Fibroblast of upper back skin (primary cell): ENCODE results near the gene KIF26A.

Source experiments
- DNase-seq: peaks from one replicate; pipeline ENCODE4 v3.0.0-alpha.2; 2013

Gene KIF26A

GRCh38 chr14:104212206-104213095 is 74.1 kb downstream of the KIF26A start:
- no peak for DNase-seq

- DNase-seq = no peak
Observed at GRCh38 chr14:104213301-104214034, 75.1 kb downstream of the KIF26A start.

GRCh38 chr14:104214431-104215218 is 76.2 kb downstream of the KIF26A start:
- no peak for DNase-seq

DNA sequence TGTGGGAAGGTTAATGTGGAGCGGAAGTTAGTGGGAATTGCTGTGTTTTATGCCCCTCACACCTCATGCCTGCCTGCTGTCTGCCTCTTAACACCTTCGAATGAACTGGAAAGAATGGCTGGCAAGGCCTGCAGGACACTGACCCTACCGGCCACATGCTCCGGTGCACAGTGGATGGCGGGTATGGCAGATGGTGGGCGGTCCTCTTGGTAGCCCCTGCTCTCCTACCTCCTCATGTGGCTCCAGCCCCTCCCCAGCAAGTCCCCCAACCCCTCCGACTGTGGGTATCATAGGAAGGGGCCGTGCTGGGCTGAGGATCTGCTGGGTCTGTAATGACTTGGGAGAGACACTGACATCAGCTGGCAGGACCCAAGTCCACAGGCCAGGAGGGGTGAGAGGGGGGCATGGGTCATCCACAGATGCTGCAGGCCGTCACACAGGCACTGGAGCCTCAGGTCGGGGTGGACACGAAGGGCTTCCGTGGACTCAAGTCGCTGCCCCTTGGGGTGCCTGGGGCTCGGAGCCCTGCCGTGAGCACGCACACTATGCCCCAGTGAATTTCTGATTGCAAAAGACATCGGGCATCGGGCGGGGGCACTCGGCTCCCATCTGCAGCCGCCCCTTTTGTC is 77.4 kb downstream of the KIF26A start:
- DNase-seq = no peak

DNA sequence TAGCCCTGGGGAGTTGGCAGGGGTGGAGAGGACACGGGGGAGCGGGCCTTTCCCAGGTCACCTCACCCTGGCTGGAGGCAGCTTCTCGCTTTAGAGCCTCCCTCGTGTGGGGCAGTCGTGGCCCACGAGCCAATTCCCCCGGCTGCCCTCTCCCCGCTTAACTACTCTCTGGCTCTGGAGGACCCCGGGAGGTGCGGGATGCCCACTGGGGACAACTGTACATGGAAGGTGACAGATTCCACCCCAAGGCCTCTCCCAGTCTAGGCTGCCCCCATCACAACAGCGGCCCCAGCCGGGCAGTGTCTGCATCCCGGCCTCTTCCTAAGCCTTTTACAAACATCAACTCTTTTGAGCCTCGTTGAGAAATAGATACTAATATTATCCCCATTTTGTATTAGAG is 78.1 kb downstream of the KIF26A start:
- no peak for DNase-seq

DNA sequence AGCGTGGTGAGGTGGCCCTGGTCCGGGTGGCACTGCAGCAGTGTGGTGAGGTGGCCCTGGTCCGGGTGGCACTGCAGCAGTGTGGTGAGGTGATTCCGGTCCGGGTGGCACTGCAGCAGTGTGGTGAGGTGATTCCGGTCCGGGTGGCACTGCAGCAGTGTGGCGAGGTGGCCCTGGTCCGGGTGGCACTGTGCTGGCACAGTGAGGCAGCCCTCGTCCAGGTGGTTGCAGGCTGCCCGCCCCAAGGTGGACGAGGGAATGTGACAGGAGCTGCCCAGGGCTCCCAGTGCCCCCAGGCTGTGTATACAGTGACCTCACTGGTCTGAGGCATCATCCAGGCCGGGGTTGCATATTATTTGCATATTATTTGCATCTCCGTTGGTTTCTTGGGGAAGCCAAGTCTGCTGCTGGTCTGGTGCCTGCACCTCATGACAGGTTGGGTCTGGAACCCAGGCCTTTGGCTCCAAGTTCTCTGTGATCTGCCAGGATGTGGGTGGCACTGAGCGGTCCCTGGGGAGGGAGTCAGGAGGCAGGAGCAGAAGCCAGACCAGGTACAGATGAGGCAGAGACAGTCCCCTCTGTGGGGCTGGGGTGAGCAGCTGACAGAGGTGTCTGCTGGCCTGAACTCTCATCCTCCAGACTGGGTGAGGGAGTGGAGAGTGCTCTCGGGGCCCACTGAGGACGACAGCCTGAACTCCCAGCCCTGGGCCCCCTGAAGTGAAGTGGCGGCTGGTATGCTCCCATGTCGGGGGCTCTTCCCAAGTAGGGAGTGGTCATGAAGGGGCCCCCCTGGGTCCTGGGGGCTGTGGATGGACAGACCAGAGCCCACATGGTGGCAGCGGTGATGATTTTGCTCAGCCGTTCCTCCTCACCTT is 79.3 kb downstream of the KIF26A start:
- DNase-seq = no peak

DNA sequence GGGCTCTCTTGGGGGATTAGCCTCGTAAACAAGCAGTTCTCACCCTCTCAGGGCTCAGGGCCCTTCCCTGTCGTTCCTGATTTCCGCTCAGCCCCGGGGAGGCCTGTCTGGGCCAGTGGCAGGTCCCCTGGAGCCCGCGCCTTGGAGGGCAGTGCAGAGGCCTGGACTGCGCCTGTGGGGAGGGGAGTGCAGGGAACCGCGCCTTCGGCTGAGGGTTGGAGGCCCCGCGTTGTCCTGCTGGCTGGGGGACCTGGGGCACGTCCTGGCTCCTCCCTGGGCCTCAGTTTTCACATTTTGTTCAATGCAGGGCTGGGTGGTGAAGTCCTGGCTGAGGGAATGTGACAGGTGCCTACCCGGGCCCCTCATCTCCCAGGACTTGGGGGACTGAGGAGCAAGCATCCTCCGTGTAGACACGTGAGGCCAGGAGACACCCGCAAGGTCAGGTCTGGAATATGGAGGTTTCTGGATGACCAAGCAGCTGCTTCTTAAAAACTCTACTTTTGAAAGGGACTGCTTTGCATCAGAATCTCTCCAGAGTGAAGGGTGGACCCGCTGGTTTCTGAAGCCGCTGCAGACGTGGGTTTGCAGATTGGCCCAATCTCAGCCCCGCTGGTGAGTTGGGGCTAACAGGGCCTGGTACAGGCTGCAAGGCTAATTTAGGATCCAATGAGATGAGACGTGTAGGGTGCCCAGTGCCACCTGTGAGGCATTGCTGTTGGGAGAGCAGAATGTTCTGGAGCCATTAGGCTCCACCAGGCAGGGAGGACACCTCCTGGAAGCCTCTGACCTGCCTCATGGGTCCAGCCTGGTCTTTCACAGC is 80.2 kb downstream of the KIF26A start:
- no peak for DNase-seq

GRCh38 chr14:104219731-104220214 is 81.4 kb downstream of the KIF26A start:
- no peak for DNase-seq

DNA sequence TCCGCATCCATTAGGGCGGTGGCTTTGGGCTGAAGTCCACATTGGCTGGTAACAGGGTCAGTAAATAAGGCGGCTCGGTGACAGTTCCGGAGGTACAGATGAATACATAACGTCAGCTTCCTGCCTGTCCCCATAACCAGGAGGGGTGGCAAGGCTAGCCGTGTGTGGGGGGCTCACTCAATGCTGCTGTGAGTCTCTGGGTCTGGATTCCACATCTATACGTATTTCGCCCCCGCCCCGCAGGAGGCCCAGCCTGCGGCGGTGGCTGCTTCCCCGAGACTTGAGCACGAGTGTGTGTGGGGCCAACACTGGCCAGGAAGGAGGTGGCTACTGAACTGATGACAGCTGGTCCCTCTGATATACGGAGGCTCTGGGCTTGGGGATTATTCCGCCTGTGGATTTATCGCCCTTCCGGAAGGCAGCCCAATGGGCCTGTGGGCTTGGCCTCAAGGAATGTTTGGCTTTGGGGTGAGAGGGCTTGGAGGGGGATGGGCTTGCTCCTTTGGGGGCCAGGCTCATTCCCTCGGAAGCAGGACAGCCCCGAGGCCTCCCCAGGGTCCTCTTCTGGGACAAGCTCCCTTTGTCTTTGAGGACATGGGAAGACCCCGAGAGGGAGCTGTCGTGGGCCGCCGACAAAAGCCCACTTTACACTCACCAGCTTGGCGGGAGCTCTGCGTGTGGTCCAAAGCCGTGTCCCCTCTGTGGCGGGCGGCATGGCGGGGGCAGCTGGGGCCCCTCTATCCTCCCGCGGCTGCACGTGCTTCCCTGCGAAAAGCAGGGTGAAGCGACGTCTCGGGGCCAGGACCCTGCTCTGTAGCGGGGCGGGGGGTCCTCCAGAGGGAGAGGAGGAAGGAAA is 82.1 kb downstream of the KIF26A start:
- no peak for DNase-seq

DNA sequence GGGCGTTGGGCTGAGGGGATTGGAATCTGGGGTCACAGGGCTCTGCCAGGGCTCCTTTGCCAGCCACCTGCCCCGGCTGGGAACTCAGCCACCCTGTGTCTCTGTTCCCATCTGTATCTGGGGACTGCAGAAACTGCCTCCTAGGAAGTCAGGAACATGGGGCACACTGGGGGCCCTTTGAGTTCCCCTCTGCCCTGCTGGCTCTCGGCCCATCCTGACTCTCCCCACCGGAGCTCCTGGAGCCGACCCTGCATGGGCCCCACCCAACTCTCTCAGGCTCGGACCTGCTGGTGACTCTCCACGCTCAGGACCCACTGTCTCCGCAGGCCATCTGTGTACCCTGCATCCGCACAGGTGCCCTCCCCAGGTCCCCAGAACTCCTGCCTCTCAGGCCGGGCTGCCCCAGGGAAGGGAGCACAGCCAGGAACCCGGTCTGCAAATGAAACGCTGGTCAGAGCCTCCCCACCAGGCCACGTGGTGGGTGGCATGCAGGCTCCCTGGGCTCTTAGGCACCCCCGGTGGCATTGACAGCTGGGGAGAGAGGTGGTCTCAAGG is 82.8 kb downstream of the KIF26A start:
- no peak for DNase-seq

DNA sequence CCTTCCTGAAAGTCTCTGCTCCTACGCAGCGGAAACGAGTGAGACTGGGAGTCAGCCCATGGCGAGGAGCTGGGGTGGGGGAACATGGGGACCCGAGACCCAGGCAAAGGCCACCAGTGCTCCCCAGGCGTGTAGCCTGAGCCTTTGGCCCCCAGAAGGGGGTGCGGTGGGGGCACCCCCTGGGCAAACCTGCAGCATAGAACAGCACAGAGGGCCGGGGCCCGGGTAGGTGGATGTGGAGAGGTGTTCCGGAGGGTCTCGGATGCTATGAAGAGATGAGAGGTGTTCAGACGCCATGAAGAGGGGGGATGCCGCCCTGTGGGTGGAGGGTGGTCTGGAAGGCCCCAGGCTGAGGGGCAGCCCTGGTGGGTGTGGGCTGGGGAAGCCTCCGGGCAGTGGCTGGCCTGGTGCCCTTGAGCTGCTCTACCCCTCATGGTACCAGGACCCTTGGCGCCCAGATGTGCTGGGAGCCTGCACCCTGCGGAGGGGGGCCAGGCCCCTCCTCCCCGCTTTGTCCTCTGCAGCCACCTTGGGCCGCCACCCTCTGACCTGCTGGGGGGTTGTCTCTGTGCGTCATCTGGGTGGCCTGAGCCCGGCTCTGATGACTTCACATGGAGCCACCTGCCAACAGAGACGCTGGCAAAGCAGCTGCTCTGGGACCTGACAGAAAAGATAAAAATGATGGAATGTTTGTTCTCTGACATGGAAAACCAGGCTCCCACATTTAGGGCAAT is 83.4 kb downstream of the KIF26A start:
- DNase-seq = no peak

GRCh38 chr14:104222396-104223036 is 84.1 kb downstream of the KIF26A start:
- DNase-seq = no peak

GRCh38 chr14:104223101-104224041 is 85.0 kb downstream of the KIF26A start:
- peak; percentile 17 for DNase-seq

- no peak for DNase-seq
Observed at GRCh38 chr14:104224131-104224505, 85.7 kb downstream of the KIF26A start.

DNA sequence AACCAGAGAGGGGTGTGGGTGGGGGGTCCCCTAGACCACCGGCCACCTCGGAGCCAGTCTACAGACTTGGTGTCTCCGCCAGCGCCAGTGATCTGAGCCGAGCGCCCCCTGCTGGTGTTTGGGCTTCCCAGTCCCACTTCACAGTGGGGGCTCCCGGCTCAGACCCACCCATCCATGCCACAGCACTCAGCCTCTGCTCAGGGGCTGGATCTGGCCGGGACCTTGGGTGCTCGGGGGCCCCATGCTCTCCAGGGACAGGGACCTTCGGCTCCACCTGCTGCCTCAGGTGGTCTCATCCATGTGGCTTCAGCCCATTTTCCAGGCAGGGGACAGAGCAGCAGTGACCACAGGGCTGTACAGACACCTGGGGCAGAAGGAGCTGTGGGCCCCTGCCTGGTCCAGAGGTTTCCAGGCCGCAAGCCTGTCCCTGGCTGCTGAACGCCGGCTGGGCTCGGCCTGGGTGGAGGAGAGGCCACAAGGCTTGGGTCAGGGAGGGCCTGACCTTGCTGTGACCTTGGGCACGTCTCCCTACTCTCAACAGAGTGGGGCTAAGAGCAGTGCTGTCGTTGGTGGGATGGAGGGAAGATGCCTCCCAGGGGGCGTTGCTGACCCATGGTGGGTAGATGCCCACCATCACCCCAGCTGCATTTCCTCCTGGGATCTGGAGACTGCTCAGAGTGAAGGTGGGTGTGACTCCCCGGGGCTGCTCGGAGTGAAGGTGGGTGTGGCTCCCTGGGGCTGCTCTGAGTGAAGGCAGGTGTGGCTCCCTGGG is 86.3 kb downstream of the KIF26A start:
- no peak for DNase-seq
